Right lobe of liver (tissue), 6 donors: Measurements from ENCODE around the gene PFDN4. TPM values are rescaled to one million over a fixed set of nuclear protein-coding genes. Genes with fewer than 3 reads are reported as not detected.
"Not testable (repeated sequence)": the region's sequence is repeated elsewhere in the genome, so short reads cannot be mapped to it uniquely, and the experiment has no call there.

Experiments
- ATAC-seq, 4 donors: fragments of 200-7000 bp; cut with Tn5 transposase; one replicate each; pipeline ENCODE4 v1.9.1; 2020; ENCODE audit warnings: mild to moderate bottlenecking in 4 of 4, moderate library complexity in 4 of 4
- DNase-seq, 3 donors: peaks; one replicate each; pipeline ENCODE4 v3.0.0-alpha.2; 2020
- H3K27ac ChIP-seq, 3 donors: fragments of 200-600 bp; one replicate each; pipeline ENCODE4 v1.8.0; 2022
- H3K27me3 ChIP-seq, 2 donors: fragments of 200-600 bp; one replicate each; pipeline ENCODE4 v1.8.0; 2022
- H3K36me3 ChIP-seq, 4 donors: fragments of 200-600 bp; sonication (generic) in 1 of 4; one replicate each; pipeline versions ENCODE4 v1.5.1 to v1.8.0; 2017 to 2022; ENCODE audit warnings: control low read depth in 1 of 4
- H3K4me1 ChIP-seq, 4 donors: fragments of 200-600 bp; sonication (generic) in 1 of 4; one replicate each; pipeline versions ENCODE4 v1.5.1 to v1.8.0; 2017 to 2022; ENCODE audit warnings: control low read depth in 1 of 4
- H3K4me3 ChIP-seq, 3 donors: fragments of 200-600 bp; one replicate each; pipeline ENCODE4 v1.8.0; 2022
- H3K9me3 ChIP-seq, 4 donors: fragments of 200-600 bp; sonication (generic) in 1 of 4; one replicate each; pipeline versions ENCODE4 v1.5.1 to v1.8.0; 2017 to 2022; ENCODE audit warnings: control low read depth in 1 of 4
- CTCF ChIP-seq, 4 donors: fragments of 200-600 bp in 3 of 4; fragments of 450-650 bp in 1 of 4; IDR thresholded peaks; one replicate each; pipeline versions ENCODE4 v1.5.1 to v1.8.0; 2016 to 2022; ENCODE audit warnings: antibody characterized with exemption in 4 of 4, mild to moderate bottlenecking in 2 of 4
- POLR2A ChIP-seq: fragments of 450-650 bp; IDR thresholded peaks from one replicate; pipeline ENCODE4 v1.6.1; 2017; ENCODE audit warnings: antibody characterized with exemption, mild to moderate bottlenecking
- WGBS: methylation state at CpG from one replicate; pipeline ENCODE4 v1.1.6; 2018; ENCODE audit warnings: low coverage, low lambda C conversion rate; ENCODE audit not compliant: insufficient coverage; ENCODE audit errors: missing lambda C conversion rate; 5-methylcytosine and 5-hydroxymethylcytosine counted together
- intact Hi-C, 2 donors: fragments of 100-400 bp; cut with DNase I; formaldehyde crosslinking; loops; one replicate each; pipeline versions ENCODE4 v1.11.2 to v1.14.1; 2022
- total RNA-seq, 6 experiments: library from RNA; depleted of rRNA in 2 of 6; stranded (reverse); fragments of >200 nt in 2 of 6; fragmentation: NEBNext Ultra II Directional in 3 of 6; extraction: Animal tissue kit (Norgen Biotek cat#: 25700) in 3 of 6; gene quantifications; one replicate each; pipeline versions ENCODE4 v1.1.0 to v1.2.4, GENCODE V29; 2016 to 2023
- donor health status: DM: no; HTN: yes; CAD: no.
- donor health status: DM: no; HTN: no; CAD: no.
- donor health status: DM: no; HTN: no; CAD: no.
- donor health status: DM: no; HTN: yes; CAD: no.
- donor health status: DM: no; HTN: yes; CAD: no.

The PFDN4 gene
- total RNA-seq, 6 experiments from 2014 or later = 4.2 to 50.9 (median 7.9) TPM

- H3K9me3 ChIP-seq = no peaks in the 10 kb centered on the region
- ATAC-seq (no peak), DNase-seq (no peak)
- intact Hi-C loops = no loop called here
- no peak overlapping the region for H3K27ac ChIP-seq
- no peaks in the 10 kb centered on the region for H3K27me3 ChIP-seq
- H3K4me3 ChIP-seq = no peak overlapping the region
- no peaks in the 10 kb centered on the region for H3K36me3 ChIP-seq
- WGBS = 55% methylated on average over 4 of the region's 4 CpGs
- TF ChIP-seq CTCF (IDR thresholded peaks at IDR 0.05) (no peak), POLR2A (no peak)
- no peaks in the 10 kb centered on the region for H3K4me1 ChIP-seq
Measured at GRCh38 chr20:54244113-54244512, 36.2 kb downstream of the PFDN4 start.

- H3K36me3 ChIP-seq, H3K4me3 ChIP-seq, H3K27ac ChIP-seq, ATAC-seq, DNase-seq, H3K9me3 ChIP-seq, H3K27me3 ChIP-seq, H3K4me1 ChIP-seq, intact Hi-C loops: not testable (repeated sequence)
- 68% methylated on average over 4 of the region's 4 CpGs for WGBS
Measured at GRCh38 chr20:54248705-54249104, 40.8 kb downstream of the PFDN4 start.

DNA sequence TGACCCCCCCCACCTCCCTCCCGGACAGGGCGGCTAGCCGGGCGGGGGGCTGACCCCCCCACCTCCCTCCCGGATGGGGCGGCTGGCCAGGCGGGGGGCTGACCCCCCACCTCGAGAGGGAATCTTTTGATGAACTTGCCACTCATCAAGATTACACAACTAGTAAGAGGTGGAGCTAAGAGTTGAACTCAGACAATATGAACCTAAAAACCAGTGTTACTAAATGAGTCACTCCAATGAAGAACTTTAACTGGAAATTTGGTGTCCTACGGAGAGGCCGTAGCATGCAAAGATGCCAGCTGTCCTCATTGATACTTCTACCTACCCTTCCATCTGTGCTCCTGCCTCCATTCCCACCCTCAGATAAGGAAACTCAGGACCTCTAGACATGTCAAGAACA is 42.8 kb downstream of the PFDN4 start:
- H3K36me3 ChIP-seq = no peaks in the 10 kb centered on the region
- DNase-seq (no peak), ATAC-seq (no peak)
- H3K27ac ChIP-seq = no peak overlapping the region
- H3K9me3 ChIP-seq = no peaks in the 10 kb centered on the region
- H3K4me1 ChIP-seq = no peaks in the 10 kb centered on the region
- intact Hi-C loops = no loop called here
- H3K27me3 ChIP-seq = no peaks in the 10 kb centered on the region
- TF ChIP-seq POLR2A (no peak), CTCF (IDR thresholded peaks at IDR 0.05) (no peak)
- H3K4me3 ChIP-seq = no peak overlapping the region
- WGBS = 73% methylated on average over 3 of the region's 10 CpGs

GRCh38 chr20:54251096-54251495 is 43.2 kb downstream of the PFDN4 start:
- intact Hi-C loops = no loop called here
- no peaks in the 10 kb centered on the region for H3K27me3 ChIP-seq
- WGBS = 67% methylated on average over 3 of the region's 3 CpGs
- H3K36me3 ChIP-seq = no peaks in the 10 kb centered on the region
- no peak overlapping the region for H3K27ac ChIP-seq
- no peaks in the 10 kb centered on the region for H3K9me3 ChIP-seq
- DNase-seq (no peak), ATAC-seq (no peak)
- TF ChIP-seq POLR2A (no peak), CTCF (IDR thresholded peaks at IDR 0.05) (no peak)
- no peaks in the 10 kb centered on the region for H3K4me1 ChIP-seq
- H3K4me3 ChIP-seq = no peak overlapping the region

- 82% methylated on average over 4 of the region's 4 CpGs for WGBS
- ATAC-seq (no peak), DNase-seq (no peak)
- Histone ChIP-seq H3K4me3 (no peak overlapping the region), H3K9me3 (no peaks in the 10 kb centered on the region), H3K36me3 (no peaks in the 10 kb centered on the region), H3K4me1 (no peaks in the 10 kb centered on the region), H3K27ac (no peak overlapping the region), H3K27me3 (no peaks in the 10 kb centered on the region)
- intact Hi-C loops = no loop called here
- TF ChIP-seq POLR2A = no peak
- TF ChIP-seq CTCF (IDR thresholded peaks at IDR 0.05) = no peak
Measured at GRCh38 chr20:54254596-54254995, 46.7 kb downstream of the PFDN4 start.
